ENCODE data around the gene C1QL4. TPM values are rescaled to one million over a fixed set of nuclear protein-coding genes. Genes with fewer than 3 reads are reported as not detected.

C1QL4 gene
- polyA plus RNA-seq, 3 donors, result not detected

Other genes starting within 250 kb of the C1QL4 start
- not detected for gene DHH, start 242.4 kb downstream of the C1QL4 start, polyA plus RNA-seq
- gene LMBR1L, start 226.3 kb downstream of the C1QL4 start, polyA plus RNA-seq, result 100 to 1,000 TPM in 1 of 3 donors, 10 to 100 TPM in 2; 22.0 to 104 (median 25.9) TPM
- 100 to 1,000 TPM; 481 to 538 (median 528) TPM for gene TUBA1B, start 205.8 kb downstream of the C1QL4 start, polyA plus RNA-seq
- 1,000 to 10,000 TPM in 1 of 3 donors, 100 to 1,000 TPM in 2; 859 to 1,779 (median 946) TPM for gene TUBA1A, start 148.1 kb downstream of the C1QL4 start, polyA plus RNA-seq
- 100 to 1,000 TPM in 1 of 3 donors, 10 to 100 TPM in 2; 53.7 to 263 (median 61.0) TPM for gene TUBA1C, start 72.1 kb downstream of the C1QL4 start, polyA plus RNA-seq
- not detected for gene PRPH, start 42.0 kb downstream of the C1QL4 start, polyA plus RNA-seq
- under 1 TPM in 1 of 3 donors, not detected in 2; 0.05 TPM for gene TROAP, start 13.9 kb downstream of the C1QL4 start, polyA plus RNA-seq
- not detected for gene DNAJC22, start 9.7 kb upstream of the C1QL4 start, polyA plus RNA-seq
- gene SPATS2, start 30.3 kb upstream of the C1QL4 start, polyA plus RNA-seq, result 1 to 10 TPM; 1.1 to 3.2 (median 1.8) TPM
- gene KCNH3, start 201.8 kb upstream of the C1QL4 start, polyA plus RNA-seq, result 10 to 100 TPM in 1 of 3 donors, 1 to 10 TPM in 2; 1.3 to 18.2 (median 3.3) TPM
- 10 to 100 TPM; 50.3 to 88.8 (median 52.3) TPM for gene MCRS1, start 231.0 kb upstream of the C1QL4 start, polyA plus RNA-seq

All from CD14-positive monocyte (primary cell).